ENCODE data around the gene LGALS3. TPM values are rescaled to one million over a fixed set of nuclear protein-coding genes. Genes with fewer than 3 reads are reported as not detected.

Gene LGALS3
- polyA plus RNA-seq, 3 donors: 16.8 to 22.8 (median 18.1) TPM

DNA sequence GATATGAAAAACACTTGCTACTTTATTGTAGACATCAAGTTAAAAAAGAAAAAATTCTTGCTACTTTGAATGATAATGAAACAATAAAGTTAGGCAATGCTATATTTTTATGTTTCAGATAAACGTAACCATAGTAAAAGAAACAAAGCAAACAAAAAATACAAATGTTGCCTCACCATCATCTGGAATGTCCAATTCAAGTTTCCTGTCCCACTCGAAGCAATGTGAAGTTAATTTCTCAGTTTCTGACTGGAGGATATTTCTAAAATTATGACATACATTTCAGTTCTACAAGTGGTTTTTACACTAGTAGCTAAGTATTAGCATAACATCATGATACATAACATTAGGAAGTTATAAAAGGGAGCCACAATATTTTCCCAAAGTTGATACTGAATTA, 41.5 kb downstream of the LGALS3 start:
- DNase-seq (ENCODE audit: low read depth in 3 of 3, low spot score in 2 of 3): no peak

DNA sequence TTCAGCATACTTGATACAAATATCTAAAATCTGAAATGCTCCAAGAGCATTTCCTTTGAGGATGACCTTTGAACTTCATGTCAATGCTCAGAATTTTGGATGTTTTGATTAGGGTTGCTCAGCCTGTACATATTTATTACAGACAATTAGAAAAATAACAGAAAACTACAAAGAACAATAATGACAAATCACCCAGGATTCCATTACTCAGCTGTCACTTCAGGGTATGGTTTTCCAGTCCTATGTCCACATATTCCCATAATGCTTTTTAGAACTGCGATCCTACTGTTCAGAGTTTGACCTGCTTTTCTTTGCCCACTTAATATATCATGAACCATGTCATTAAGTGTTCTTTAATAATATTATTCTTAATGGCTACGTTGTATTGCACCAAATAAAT, 51.0 kb downstream of the LGALS3 start:
- DNase-seq (ENCODE audit: low read depth in 3 of 3, low spot score in 2 of 3): no peak

DNA sequence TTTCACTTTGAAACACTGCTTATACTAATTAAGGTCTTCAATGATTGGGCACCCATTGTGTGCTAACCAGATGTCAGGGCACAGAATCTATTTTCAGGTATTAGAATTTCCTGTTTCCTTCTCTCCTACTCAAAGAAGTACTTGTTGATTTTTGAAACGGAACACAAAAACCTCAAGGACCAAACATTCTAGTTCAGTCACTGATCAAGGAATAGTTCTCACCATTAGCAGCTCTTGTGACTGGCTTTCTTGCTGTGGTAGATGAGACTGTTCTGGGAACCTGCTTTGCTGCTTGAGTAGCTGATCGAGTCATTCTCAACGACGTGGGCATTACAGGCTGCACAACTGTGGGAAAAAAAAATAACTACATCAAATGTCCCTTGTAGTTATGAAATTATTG, 51.4 kb downstream of the LGALS3 start:
- DNase-seq (ENCODE audit: low read depth in 3 of 3, low spot score in 2 of 3): no peak

DNA sequence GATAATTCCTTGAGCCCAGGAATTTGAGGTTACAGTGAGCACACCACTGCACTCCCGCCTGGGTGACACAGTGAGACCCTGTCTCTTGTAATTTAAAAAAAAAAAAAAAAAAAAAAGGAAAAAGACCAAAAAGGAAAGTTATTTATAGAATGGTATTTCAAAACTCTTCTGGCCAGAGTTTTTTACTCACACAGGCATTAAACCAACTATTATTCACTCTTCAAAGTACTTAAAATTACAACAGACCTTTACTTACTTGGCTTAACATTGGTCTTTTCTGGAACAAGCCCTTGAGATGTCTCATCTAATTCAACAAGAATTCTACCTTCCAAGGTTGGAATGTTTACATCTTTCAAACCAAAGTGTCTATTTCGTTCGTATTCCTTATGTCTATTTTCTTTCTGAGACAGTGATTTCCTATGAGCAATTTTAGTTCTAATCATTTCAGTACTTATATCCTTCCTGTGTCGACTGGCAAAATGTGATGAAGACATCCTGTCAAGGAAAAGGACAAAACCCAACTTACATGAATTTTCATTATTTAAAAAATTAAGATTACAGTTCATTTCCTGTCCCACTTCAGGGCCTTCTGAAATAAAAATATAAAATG, 59.7 kb downstream of the LGALS3 start:
- no peak for DNase-seq (ENCODE audit: low read depth in 3 of 3, low spot score in 2 of 3)

DNA sequence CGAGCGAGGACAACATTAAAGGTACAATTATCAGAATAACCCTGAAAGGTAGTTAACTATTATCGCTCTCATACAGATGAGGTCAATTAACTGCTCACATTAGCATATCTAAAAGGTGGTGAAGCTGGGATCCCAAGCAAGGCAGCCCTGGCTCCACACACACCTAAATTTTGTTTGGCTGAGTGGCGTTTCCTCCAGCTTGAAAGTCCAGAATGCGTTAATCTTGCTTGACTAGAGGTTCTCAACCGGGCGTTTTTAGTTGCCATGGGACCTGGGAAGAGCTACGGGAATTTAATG, 61.8 kb downstream of the LGALS3 start:
- DNase-seq (ENCODE audit: low read depth in 3 of 3, low spot score in 2 of 3): no peak

DNA sequence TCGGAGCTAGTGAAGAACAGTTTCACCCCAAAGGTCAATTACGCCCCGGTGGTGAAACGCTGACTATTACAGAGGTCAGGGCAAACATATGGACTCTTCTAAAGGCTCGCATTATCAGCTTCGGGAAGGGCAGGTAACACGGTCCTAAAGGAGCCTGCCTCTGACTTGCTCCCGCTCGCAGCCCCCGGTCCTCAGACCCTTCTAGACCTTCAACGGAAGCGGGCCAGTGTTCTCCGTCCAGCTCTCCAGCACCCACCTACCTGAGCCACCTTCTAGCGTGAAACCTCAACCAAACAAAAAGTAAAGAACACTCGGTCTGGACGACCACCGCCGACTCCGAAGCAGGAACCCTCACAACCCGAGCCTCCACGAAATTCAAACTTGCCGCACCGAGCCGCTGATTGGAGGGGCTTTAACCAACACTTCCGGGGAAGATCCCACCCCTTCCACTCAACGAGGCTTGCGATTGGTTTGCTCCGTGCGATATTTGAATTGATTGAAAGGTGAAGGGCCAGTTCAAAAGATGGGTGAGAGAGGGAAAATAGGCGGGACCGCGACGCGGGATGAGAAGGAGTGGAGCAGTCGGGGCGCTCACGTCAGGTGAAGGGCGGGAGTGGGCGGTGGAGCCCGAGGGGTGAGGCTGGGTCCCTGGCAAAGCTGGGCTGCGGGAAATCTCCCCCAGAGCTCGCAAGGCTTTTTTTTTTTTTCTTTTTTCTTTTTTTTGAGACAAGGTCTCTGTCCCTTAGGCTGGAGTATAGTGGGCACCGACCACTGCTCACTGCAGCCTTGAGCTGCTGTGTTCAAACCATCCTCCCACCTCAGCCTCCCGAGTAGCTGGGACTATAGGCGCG, 62.4 kb downstream of the LGALS3 start, which contains the start of gene DLGAP5:
TSS of gene DLGAP5 (minus strand) at position 383 of the 851 bp plus-strand sequence. CDS start 2,406 bp downstream, outside the sequence.
- peak; percentile 87 to 96 (median 92) for DNase-seq (ENCODE audit: low read depth in 3 of 3, low spot score in 2 of 3)

DNA sequence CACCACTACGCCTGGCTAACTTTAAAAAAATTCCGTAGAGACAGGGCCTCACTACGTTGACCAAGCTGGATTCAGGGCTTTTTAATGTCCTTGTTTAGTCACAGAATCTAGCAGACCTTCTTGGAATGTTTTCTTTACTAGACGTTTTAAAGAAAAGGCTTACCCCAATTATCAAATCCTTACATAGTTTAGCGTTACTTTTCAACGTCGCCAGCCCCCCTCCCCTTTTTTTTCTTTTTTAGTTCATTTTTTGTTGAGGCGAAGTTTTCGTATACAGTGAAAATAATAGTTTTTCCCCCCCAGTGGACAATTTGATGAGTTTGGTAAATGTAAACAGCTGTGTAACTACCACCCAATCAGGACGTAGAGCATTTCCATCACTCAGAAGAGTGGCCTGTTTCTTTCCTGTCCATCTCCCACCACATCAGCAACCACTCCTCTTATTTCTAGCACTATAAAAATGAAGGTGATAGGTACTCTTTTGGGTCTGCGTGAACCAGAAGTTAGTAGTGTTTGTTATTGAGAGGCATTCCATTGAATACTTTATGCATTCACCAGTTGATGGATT, 63.1 kb downstream of the LGALS3 start:
- DNase-seq (ENCODE audit: low read depth in 3 of 3, low spot score in 2 of 3): peak in 1 of 3 donors; percentile 10

DNA sequence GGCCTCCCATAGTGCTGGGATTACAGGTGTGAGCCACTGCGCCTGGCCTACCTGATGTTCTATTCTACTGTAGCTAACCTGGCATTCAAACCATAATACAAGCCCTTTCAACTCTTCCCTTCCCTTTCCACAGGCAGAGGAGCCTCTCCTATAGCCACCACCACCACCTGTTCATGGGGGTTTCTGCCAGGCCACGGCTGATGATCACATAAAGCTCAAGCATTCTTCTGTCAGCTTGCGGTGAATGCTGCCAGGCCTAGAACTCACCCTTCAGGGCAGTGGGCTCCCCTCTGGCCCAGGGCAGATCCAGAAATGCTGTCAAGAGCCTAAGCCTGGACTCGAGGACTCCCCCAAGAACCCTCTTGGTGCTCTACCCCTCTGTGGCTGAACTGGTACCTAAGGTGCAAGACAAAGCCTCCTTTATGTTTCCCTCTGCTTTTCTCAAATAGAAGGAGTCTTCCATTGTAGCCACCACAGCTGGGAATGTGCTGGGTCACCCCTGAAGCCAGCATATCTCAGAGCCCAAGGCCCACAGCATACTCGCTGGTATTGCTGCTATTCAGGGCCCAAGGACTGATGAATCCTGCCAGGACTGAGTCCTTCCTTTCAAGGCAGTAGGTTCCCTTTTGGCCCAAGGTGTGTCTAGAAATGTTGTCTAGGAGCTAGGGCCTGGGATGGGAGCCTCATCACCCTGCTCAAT, 65.8 kb downstream of the LGALS3 start:
- DNase-seq (ENCODE audit: low read depth in 3 of 3, low spot score in 2 of 3): no peak

Other genes with a start within 250 kb of the LGALS3 start
- gene GCH1, start 226.4 kb upstream of the LGALS3 start, polyA plus RNA-seq (ENCODE audit: insufficient read length in 3 of 3): 10 to 100 TPM in 1 of 3 donors, 1 to 10 TPM in 2; 8.4 to 10.7 (median 9.3) TPM
- 10 to 100 TPM; 18.5 to 21.3 (median 20.0) TPM for gene WDHD1, start 102.2 kb upstream of the LGALS3 start, polyA plus RNA-seq (ENCODE audit: insufficient read length in 3 of 3)
- 10 to 100 TPM; 17.4 to 19.4 (median 19.1) TPM for gene SOCS4, start 102.0 kb upstream of the LGALS3 start, polyA plus RNA-seq (ENCODE audit: insufficient read length in 3 of 3)
- gene MAPK1IP1L, start 77.6 kb upstream of the LGALS3 start, polyA plus RNA-seq (ENCODE audit: insufficient read length in 3 of 3): 10 to 100 TPM; 89.7 to 94.3 (median 90.9) TPM
- 10 to 100 TPM; 30.4 to 33.1 (median 32.8) TPM for gene DLGAP5, start 62.3 kb downstream of the LGALS3 start, polyA plus RNA-seq (ENCODE audit: insufficient read length in 3 of 3)
- gene FBXO34, start 142.2 kb downstream of the LGALS3 start, polyA plus RNA-seq (ENCODE audit: insufficient read length in 3 of 3): 10 to 100 TPM; 39.9 to 42.3 (median 40.7) TPM

All from right renal cortex interstitium (tissue), 3 donors.